ENCODE data around the gene MXRA7.
"Not testable (repeated sequence)": the region's sequence is repeated elsewhere in the genome, so short reads cannot be mapped to it uniquely, and the experiment has no call there.

Gene MXRA7

DNA sequence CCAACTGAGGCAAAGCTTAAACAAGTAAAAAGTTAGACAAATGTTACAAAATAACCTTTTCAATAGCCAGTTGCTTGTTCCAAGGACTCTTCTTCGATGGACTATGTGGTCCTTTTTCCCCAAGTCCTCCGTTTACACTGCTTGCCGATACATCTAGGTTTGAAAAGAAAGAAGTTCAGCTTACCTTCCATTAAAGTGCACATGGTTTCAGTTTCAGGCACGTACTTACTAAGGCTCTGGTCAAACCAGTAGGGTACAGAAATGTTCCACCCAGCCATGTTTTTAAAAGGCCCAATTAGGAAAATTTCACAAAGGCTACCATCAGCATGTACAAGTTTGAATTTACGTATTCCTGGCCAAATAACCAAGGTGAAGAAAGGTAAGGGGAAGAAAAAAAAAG, 24.2 kb upstream of the MXRA7 start:
- no peak for DNase-seq

DNA sequence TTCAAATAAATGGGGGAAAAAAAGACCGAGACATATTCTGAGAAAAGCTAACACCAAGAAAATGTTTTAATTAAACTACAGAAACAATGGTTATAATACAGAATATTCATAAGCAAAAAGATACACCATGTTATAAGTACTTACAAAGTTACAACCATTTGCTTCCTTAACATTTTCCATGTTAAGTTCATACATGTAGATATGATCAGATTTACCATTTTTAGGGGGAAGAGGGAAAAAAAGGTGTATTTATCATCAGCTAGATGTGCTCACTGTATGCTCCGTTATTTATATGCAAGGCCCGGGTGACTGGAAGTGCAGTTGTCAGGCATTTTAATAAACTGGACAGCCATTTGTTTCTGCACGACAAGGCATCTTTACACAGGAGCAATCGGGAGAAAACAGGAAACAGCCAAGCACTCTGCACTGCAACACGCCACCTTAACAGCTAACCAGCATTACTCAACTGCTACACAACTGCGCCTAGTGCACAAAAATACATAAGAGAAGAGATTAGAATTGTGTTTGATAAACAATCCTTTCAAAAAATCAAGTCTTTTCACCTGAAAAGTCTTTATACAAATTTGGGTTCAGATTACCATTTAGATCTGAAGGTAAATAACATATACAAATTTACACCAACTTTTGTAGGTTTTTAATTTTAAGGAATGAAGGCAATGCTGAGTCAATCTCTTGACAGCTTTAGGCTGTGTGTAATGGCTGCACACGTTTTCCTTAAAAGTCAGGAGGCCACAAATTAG, 23.5 kb upstream of the MXRA7 start:
- DNase-seq, result no peak

DNA sequence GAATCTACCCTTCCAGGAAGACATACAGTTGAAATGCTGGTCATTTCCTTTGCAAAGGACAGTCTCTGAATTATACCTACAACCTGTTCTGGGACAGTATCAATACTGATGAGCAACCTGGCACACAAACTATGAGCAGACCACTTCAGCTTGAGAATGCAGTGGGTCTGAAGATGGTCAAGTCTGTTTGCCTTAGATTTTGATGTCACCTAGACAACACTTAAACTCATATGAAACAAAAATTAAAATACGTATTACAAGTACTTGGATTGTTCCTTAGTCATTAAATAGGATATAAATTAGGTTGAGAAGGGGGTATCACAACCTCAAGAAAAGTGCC, 22.8 kb upstream of the MXRA7 start:
- DNase-seq, result no peak

DNA sequence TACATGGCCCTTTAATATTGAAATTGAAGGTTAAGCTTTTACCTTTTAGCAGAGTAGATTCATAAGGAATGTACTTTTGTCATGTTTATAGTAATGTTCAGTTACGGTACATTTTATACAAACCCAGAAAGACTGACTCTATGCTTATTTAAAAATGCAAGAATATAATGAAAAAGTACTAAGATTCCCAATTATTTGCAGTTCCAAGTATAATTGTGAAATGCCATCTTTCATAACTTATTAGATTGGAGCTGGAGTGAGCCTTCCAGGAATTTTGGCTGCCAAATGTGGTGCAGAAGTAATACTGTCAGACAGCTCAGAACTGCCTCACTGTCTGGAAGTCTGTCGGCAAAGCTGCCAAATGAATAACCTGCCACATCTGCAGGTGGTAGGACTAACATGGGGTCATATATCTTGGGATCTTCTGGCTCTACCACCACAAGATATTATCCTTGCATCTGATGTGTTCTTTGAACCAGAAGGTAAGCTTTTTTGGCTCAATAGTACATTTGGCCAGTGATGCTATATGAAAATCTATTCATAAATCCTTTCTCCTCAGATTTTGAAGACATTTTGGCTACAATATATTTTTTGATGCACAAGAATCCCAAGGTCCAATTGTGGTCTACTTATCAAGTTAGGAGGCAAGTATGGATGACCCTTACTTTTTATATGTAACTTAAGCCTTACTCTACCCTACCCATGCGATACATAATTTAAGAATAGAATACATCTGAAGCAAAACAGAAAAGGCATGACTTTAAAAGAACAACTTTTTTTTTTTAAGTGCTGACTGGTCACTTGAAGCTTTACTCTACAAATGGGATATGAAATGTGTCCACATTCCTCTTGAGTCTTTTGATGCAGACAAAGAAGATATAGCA, 22.2 kb upstream of the MXRA7 start:
- DNase-seq, result no peak

DNA sequence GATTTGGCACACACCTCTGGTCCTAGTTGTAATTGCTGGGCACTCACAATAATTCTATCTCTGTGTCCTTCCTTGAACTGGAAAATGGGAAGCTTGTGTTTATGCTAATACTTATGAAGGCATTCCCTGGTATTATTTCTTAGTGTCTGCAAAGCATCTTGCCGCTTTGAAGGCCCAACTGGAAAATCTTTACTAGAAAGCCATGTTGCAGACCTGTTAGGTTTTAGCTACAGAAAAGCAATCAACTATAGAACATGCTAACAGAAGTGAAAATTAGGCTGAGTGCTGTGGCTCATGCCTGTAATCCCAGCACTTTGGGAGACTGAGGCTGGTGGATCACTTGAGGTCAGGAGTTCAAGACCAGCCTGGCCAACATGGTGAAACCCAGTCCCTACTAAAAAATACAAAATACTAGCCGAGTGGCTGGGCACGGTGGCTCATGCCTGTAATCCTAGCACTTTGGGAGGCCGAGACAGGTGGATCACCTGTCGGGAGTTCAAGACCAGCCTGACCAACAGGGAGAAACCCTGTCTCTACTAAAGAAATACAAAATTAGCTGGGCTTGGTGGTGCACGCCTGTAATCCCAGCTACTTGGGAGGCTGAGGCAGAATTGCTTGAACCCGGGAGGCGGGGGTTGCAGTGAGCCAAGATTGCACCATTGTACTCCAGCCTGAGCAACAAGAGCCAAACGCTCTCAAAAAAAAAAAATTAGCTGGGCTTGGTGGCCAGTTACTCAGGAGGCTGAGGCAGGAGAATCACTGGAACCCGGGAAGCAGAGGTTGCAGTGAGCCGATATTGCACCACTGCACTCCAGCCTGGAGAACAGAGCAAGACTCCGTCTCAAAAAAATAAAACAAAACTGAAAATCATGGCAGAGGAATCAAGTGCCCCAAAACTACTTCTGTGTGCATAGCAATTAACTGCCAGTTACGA, 21.3 kb upstream of the MXRA7 start:
- DNase-seq, result not testable (repeated sequence)

DNA sequence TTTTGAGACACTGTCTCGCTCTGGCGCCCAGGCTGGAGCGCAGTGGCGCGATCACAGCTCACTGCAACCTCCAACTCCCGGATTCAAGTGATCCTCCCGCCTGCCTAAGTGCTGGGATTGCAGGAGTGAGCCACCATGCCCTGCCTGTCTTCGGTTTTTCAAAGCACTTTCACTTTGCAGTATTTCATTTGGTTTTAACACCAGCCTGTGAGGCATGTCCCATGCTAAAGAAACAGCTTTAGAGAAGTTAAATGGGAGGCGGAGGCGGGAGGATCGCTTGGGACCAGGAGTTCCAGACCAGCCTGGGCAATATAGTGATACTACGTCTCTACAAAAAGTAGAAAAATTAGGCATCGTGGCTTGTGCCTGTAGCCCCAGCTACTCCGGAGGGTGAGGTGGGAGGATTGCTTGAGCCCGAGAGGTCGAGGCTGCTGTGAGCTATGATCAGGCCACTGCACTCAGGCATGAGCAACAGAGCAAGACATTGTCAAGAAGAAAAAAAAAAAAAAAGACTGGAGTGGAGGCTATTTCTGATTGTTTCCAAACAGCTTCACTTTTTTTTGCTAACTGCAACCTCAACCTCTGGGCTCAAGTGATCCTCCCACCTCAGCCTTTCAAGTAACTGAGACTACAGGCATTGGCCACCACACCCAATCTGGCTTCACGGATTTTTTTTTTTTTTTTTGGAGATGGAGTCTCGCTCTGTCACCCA, 17.1 kb upstream of the MXRA7 start:
- peak; percentile 27 for DNase-seq

DNA sequence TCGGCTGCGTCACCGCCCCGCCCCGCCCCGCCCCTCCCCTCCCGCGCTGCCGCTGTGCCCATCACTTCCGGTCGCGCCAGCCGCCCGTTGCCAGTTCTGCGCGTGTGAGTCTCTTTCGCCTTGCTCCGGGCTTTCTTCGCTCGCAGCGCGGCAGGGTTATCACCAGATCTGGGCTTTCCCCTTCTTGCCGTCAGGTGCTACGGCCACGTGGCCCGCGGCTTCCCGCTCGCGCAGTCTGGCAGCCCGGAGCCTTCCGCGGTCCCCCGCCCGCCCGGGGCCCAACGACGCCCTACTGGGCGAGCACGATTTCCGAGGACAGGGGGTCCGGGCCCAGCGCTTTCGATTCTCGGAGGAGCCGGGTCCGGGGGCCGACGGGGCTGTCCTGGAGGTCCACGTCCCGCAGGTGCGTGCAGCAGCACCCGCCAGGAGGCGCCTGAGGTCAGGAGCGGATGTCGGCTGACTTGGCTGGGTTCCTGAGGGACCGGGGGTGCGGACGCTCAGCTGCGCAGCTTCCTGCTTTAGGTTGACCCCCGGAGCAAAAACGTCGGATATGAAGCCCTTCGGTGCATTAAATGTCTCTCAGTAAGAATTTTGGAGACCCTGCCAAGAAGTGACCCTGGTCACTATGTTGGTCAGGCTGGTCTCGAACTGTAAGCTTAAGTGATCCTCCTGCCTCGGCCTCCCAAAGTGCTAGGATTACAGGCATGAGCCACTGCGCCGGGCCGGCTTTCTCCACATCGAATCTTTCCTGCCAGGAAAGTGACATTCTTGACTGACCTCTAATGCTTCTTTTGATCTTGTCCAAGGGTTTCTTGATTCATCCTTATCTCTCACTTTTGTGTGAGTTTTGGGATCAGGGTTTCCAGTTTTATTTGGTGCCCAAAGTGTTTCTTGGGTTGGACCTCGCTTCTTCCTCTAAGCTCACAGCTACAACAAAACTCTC, 16.3 kb upstream of the MXRA7 start, which contains the start of gene METTL23:
METTL23 (plus strand) TSS at position 64 of the 943 bp plus-strand sequence. CDS start 2,872 bp downstream, outside the sequence.
- DNase-seq, result peak; percentile 77

DNA sequence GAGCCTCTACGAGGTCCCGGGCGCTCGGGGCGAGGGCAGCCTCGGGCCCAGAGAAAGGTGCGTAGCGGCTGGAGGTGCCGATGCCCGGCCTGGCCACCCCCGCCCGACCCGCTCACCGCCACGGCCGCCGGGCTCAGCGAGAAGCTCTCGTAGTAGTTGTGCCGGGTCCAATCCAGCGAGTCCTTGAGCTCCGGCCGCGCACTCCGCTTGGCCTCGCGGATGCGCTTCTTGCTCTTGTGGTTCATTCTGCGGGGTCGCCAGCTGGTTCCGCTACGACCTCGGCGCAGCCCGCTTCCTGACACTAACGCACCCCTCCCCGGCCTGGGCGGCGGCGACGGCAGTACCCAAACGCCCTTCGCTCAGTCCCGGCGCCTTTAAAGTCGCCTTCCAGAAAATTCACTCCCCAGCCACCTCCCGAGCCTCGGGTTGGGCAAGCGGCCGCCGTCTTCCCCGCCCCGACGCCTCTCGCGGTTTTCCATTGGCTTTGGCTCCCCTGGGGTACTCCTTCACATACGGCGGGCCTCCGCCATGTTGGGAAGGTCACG, 15.5 kb upstream of the MXRA7 start, which contains the start of gene JMJD6:
JMJD6 (minus strand) TSS at position 376 of the 545 bp plus-strand sequence; CDS start at position 245, 131 bp downstream.
- DNase-seq, result peak; percentile 96

DNA sequence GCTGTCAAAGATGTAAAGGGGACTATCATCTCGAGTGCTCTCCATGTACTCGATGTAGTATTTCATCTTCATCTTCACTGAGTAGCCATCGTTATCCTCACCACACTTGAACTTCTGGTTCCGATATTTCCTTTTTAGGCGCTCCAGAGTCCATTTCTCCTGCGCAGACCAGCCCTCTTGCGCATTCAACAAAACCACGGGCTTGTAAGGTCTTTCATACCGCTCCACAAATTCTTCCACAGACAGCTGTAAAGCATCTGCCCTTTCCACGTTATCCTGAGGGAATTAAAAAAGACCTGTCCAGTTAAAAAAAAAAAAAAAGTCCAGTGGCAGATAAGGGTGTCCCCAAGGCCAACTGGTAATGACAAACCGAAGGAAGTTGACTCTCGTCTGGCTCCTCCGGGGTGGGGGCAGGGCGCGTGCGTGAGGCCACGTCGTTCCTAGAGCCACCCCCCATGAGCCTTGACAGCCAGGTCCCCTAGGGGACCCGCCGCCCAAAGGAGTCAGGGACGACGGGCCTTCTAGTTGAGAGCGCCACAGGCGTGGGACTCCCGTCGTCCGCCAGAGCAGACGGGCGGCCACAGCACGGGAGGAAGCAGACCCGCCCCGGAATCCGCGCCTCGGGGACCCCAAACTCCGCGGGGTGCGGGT, 14.9 kb upstream of the MXRA7 start:
- DNase-seq, result peak; percentile 77

DNA sequence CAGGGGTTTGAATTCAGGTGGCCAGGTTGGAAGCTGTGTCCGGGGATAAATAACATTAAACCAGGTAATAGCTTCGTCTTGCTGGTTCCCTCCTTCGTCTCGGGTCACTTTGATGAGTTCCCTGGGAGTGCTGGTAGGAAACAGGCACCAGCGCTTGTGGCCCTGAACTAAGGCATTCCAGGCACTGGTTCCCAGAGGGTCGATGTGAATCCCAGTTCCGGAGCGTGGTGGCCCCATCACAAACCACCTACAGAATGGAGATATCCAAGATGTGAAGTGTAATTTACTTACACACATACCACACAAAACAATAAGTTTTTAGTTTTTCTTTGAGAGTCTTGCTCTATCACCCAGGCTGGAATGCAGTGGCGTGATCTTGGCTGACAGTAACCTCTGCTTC, 13.0 kb upstream of the MXRA7 start:
- DNase-seq, result no peak

DNA sequence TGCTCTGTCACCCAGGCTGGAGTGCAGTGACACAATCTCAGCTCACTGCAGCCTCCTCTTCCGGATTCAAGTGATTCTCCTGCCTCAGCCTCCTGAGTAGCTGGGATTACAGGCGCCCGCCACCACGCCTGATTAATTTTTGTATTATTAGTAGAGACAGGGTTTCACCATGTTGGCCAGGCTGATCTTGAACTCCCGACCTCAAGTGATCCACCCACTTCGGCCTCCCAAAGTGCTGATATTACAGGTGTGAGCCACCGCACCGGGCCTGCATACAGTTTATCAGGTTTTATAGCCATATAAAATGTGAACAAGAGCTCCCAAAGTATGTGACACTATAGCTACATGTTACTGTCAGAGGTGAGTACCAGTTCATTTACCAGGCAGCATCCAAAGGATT, 12.2 kb upstream of the MXRA7 start:
- not testable (repeated sequence) for DNase-seq

DNA sequence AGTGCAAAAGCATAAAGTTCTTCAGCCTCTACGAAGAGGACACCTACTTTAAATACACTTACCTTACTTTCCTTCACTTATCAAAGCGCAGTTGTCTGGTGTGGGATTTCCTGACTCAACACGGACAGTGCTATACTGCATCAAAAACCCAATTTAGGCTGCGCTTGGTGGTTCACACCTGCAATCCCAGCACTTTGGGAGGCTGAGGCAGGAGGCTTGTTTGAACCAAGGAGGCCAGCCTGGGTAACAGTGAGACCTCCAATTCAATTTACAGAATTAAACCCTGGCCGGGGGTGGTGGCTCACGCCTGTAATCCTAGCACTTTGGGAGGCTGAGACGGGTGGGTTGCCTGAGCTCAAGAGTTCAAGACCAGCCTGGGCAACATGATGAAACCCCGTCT, 11.5 kb upstream of the MXRA7 start:
- no peak for DNase-seq

DNA sequence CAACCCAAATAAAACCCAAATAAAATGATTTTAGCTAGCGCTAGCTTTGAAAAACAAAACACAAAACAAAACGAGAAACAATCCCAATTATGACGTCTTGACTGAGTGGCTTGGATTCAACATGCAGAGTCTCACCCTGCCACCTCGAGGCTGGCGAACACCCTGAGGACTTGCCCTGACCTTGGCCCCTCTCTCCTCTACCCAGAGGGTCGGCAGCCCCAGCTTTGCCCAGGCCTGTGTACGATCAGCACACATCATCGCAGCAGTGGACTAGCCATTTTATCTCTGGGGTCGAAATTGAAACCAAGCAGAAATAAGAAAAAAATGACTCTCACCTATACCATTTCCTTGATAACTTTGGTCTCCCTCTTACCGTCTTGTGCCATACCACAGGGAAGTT, 10.7 kb upstream of the MXRA7 start:
- no peak for DNase-seq

DNA sequence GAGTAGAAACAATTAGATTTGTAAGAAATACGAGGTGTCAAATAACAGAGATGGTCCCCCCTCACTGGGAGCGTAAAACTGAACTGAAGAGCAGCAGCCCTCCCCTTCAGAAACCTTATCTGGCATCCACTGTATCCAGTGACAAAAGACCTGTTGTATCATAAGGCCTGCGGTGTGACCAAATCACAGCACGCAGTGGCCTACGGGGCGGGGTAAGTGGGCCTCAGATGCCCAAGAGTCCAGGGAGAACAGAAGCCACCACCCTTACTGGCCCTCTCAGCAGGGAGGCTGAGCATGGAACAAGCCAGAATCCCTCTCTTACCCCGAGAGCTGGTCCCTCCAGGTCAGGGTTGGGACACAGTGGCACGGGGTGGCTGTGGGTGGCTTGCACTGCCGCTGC, 10.2 kb upstream of the MXRA7 start:
- DNase-seq, result no peak

DNA sequence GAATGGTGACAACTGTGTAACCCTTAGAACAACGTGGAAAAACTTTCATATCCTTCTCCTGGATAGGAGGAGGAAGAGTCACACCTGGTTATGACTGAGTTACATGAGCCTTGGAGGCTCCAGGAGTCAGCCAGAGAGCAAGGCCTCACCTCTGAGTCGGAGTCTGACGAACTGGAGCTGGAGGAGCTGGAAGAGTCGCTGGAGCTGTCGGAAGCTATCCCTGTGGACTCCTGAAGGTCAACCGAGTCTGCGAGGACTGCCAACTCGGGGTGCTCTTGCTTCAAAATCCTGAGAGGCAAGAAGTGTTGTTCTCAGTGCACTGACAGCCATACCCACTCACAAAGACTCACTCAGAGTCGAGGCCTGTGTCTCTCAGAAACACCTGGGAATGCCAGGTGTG, 9.4 kb upstream of the MXRA7 start:
- DNase-seq, result no peak

DNA sequence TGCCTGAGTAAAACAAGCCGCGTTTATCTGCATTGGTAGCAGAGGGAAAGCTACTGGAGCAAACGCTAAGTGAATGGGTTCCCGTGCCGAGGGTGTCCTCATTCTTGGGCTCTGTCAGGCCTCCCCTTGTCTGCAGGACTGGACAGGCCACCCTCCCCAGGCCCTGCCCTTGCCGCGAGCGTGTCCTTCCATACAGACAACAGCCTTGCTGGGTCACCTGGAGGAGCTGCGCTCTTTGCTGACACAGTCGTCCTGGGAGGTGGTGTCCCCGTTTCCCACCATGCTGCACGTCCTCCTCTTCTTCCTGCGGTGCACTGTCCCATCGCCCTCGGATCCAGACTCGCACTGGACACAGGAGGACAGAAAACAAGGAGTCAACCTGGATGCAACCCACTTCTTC, 7.8 kb upstream of the MXRA7 start:
- no peak for DNase-seq

DNA sequence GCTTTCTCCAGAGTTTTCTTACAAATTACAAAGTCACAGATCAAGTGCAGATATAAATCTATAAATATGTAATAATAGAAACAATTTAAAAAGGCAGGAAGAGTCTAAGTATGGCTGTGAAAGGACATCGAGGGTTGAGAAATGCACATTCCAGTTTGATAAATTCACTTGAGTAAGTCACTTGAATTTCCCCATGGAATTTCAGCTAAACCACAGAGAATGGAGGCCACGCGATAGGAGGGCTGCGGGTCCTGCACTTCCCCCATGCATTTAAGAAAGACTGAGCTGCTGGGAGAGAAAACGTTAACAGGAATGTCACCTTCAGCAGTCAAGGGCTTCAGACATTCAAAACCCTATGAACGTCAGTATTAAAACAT, 6.1 kb upstream of the MXRA7 start:
- DNase-seq, result no peak

DNA sequence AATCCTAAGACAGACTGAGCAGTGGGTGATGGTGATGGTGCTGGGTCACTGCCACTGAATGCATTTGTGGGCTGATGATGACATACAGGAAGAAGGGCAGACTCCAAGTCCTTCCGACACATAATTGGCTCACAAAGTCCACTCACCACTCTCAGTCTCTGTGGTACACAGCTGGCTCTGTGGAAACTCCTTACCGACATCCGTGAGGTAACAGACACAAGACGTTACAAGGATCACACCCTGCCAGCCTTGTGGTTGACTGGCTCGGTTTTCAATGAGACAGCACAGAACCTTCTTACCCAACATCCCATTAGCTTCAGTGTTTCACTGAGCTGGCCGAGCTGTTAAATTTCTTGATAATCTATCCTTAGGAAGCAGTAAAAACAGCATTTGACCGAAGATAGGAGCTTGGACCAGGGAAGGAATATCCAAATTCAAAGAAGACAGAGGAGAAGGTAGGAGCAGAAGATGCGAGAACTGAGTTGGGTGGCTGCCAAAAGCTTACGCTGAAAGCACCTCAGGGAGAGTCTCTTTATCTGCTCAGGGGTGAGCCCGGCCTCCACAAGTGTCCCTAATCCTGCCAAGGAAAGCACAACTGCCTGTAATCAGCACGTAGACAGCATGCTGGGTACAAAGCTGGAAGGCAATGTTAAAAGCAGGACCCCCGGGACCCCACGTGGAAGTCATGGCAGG, 5.5 kb upstream of the MXRA7 start:
- peak; percentile 43 for DNase-seq

DNA sequence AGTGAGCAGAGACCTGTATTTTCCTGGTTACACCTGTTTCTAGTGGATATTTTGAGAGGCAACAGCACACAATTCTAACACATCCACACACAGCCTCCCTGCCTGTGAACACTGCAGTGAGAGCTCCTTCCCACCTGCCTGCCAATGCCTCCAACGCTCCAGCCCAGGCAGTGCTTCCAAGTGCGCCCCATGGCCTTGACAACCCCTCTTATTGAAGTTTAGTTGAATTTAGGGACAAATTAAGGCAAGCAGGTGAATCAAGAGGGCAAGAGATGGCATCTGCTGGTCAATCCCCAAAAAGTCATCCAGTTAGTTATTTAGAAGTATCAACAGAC, 4.7 kb upstream of the MXRA7 start:
- DNase-seq, result no peak
